Panc1 (cell line): ENCODE measurements around the gene CGGBP1. TPM values are rescaled to one million over a fixed set of nuclear protein-coding genes. Genes with fewer than 3 reads are reported as not detected.

Experiments
- ATAC-seq: fragments of 200-7000 bp; cut with Tn5 transposase; 2 replicates; pipeline ENCODE4 v1.9.1; 2020; ENCODE audit warnings: mild to moderate bottlenecking, moderate library complexity
- BruUV-seq: library from RNA; stranded (reverse); fragments of 400-500 nt; replicated peaks from 2 replicates; lab custom pipeline; 2021; lab: Mats Ljungman, UMichigan
- CTCF ChIA-PET: fragments of 300-600 bp; sonication (Branson Sonifier 250); formaldehyde crosslinking; loops from one replicate; lab custom pipeline; 2022; ENCODE audit warnings: antibody characterized with exemption; lab: Charles Lee
- POLR2A ChIA-PET: fragments of 300-600 bp; sonication (Branson Sonifier 250); formaldehyde crosslinking; loops from one replicate; lab custom pipeline; 2022; ENCODE audit warnings: antibody characterized with exemption; lab: Charles Lee
- DNase-seq: peaks from one replicate; pipeline ENCODE4 v3.0.0-alpha.2; 2010; ENCODE audit warnings: low read depth, low spot score
- H3K27ac ChIP-seq: 2 replicates; pipeline ENCODE4 v1.5.1; 2011; ENCODE audit warnings: mild to moderate bottlenecking, low read length, inconsistent platforms
- H3K27me3 ChIP-seq: fragments of 200-500 bp; sonication (Bioruptor generic); 2 replicates; pipeline ENCODE4 v1.6.0; 2014; ENCODE audit warnings: low read length, inconsistent platforms; ENCODE audit not compliant: control insufficient read depth, insufficient read depth
- H3K36me3 ChIP-seq: fragments of 200-500 bp; sonication (Bioruptor generic); 2 replicates; pipeline ENCODE4 v1.5.1; 2014; ENCODE audit warnings: inconsistent platforms, mild to moderate bottlenecking, low read length, moderate library complexity; ENCODE audit not compliant: control insufficient read depth, insufficient read depth
- H3K4me1 ChIP-seq: 2 replicates; pipeline ENCODE4 v1.5.1; 2011; ENCODE audit warnings: inconsistent platforms, mild to moderate bottlenecking, low read length, moderate library complexity; ENCODE audit not compliant: control insufficient read depth, insufficient read depth
- H3K4me3 ChIP-seq, 2 experiments: 2 replicates each; pipeline ENCODE4 v1.5.1; 2011 to 2012; ENCODE audit warnings: low read depth in 2 of 2, low read length in 2 of 2, mild to moderate bottlenecking in 2 of 2, inconsistent platforms in 1 of 2, moderate library complexity in 1 of 2
- H3K9me3 ChIP-seq: fragments of 200-500 bp; sonication (Bioruptor generic); 2 replicates; pipeline ENCODE4 v1.5.1; 2014; ENCODE audit warnings: low read depth, mild to moderate bottlenecking, inconsistent platforms, low read length, moderate library complexity; ENCODE audit not compliant: control insufficient read depth, insufficient read depth
- CTCF ChIP-seq: fragments of 450-650 bp; IDR thresholded peaks from 2 replicates; pipeline ENCODE4 v1.5.1; 2017; ENCODE audit warnings: mild to moderate bottlenecking
- REST ChIP-seq, 2 experiments: IDR thresholded peaks; 2 replicates each; pipeline ENCODE4 v1.6.1; 2011 to 2012; ENCODE audit warnings: low read depth in 2 of 2, control low read depth in 1 of 2, low read length in 1 of 2, mild to moderate bottlenecking in 1 of 2, moderate library complexity in 1 of 2; ENCODE audit not compliant: insufficient read depth in 1 of 2
- SIN3A ChIP-seq: IDR thresholded peaks from 2 replicates; pipeline ENCODE4 v1.6.1; 2012; ENCODE audit warnings: low read depth, mild to moderate bottlenecking, low read length, moderate library complexity, borderline replicate concordance; ENCODE audit not compliant: insufficient read depth
- TCF7L2 ChIP-seq: IDR thresholded peaks from 2 replicates; pipeline ENCODE4 v1.6.1; 2011; ENCODE audit warnings: mild to moderate bottlenecking, low read depth, low read length, inconsistent platforms
- in situ Hi-C: cut with HindIII; loops from 2 replicates; pipeline ENCODE4 v1.10.0; 2016; ENCODE audit warnings: low sequenced_read_pairs, low pct_unique_long_range_greater_than_20kb
- intact Hi-C: fragments of 100-400 bp; cut with micrococcal nuclease; formaldehyde crosslinking; loops from one replicate; pipeline ENCODE4 v1.10.0; 2022; ENCODE audit not compliant: unreplicated experiment
- total RNA-seq: library from RNA; stranded (reverse); gene quantifications from one replicate; pipeline ENCODE4 v1.2.1, GENCODE V29; 2021; ENCODE audit not compliant: unreplicated experiment

The CGGBP1 gene
- total RNA-seq, 1 experiment from 2014 or later: 47.2 TPM

GRCh38 chr3:88034491-88035275, 24.1 kb downstream of the CGGBP1 start:
- Histone ChIP-seq H3K9me3 (no peaks in the 10 kb centered on the region), H3K36me3 (no peaks in the 10 kb centered on the region), H3K27me3 (no peaks in the 10 kb centered on the region), H3K4me1 (no peaks in the 10 kb centered on the region), H3K27ac (no peak overlapping the region), H3K4me3 (no peak overlapping the region)
- intact Hi-C loops: no loop called here
- POLR2A ChIA-PET: no interaction called here
- no TSS peak for BruUV-seq
- ATAC-seq (no peak), DNase-seq (no peak)
- TF ChIP-seq SIN3A (no peak), TCF7L2 (no peak), CTCF (no peak)
- in situ Hi-C loops: no loop called here
- CTCF ChIA-PET: no interaction called here

GRCh38 chr3:88033808-88034207, 25.0 kb downstream of the CGGBP1 start:
- ATAC-seq: no peak
- POLR2A ChIA-PET: no interaction called here
- no peak for TF ChIP-seq REST (IDR thresholded peaks at IDR 0.05; ENCODE audit: insufficient read depth in 1 of 2, low read depth in 2 of 2, low read length in 1 of 2)
- TF ChIP-seq CTCF: no peak
- no peak for TF ChIP-seq SIN3A
- TF ChIP-seq TCF7L2: no peak

More at GRCh38 chr3:88033808-88034207, 25.0 kb downstream of the CGGBP1 start:
- H3K4me1 ChIP-seq: no peaks in the 10 kb centered on the region
- intact Hi-C loops (no loop called here), in situ Hi-C loops (no loop called here)
- H3K27ac ChIP-seq: no peak overlapping the region
- no peaks in the 10 kb centered on the region for H3K27me3 ChIP-seq
- CTCF ChIA-PET: no interaction called here
- H3K4me3 ChIP-seq: no peak overlapping the region
- H3K9me3 ChIP-seq: no peaks in the 10 kb centered on the region
- no peak for DNase-seq
- no peaks in the 10 kb centered on the region for H3K36me3 ChIP-seq
- BruUV-seq: no TSS peak
